WI38 (cell line): ENCODE measurements around the gene CDK15.

Experiments
- H3K4me3 ChIP-seq: 2 replicates; pipeline ENCODE4 v1.5.1; 2011; ENCODE audit warnings: low read depth, mild to moderate bottlenecking, control low read depth, low read length
- CTCF ChIP-seq: IDR thresholded peaks from 2 replicates; pipeline ENCODE4 v1.5.1; 2012; ENCODE audit warnings: low read depth, mild to moderate bottlenecking, control low read depth, low read length

Gene CDK15

GRCh38 chr2:201919308-201919634 is 112.9 kb downstream of the CDK15 start:
- no peak for TF ChIP-seq CTCF

GRCh38 chr2:201923436-201924328 is 117.3 kb downstream of the CDK15 start:
- TF ChIP-seq CTCF, result no peak
- H3K4me3 ChIP-seq, result no peak overlapping the region

More at GRCh38 chr2:201919308-201919634, 112.9 kb downstream of the CDK15 start:
- no peak overlapping the region for H3K4me3 ChIP-seq

- no peak overlapping the region for H3K4me3 ChIP-seq
- TF ChIP-seq CTCF, result no peak
Observed at GRCh38 chr2:201924453-201924852, 118.1 kb downstream of the CDK15 start.

- no peak for TF ChIP-seq CTCF
- no peak overlapping the region for H3K4me3 ChIP-seq
Observed at GRCh38 chr2:201925056-201925455, 118.7 kb downstream of the CDK15 start.

GRCh38 chr2:201926067-201926466 is 119.7 kb downstream of the CDK15 start:
- TF ChIP-seq CTCF, result no peak
- H3K4me3 ChIP-seq, result no peak overlapping the region

GRCh38 chr2:201928363-201928762 is 122.0 kb downstream of the CDK15 start:
- TF ChIP-seq CTCF, result no peak
- H3K4me3 ChIP-seq, result no peak overlapping the region

- no peak for TF ChIP-seq CTCF
- no peak overlapping the region for H3K4me3 ChIP-seq
Observed at GRCh38 chr2:201929281-201930026, 123.1 kb downstream of the CDK15 start.
